HTERT RPE-1 (cell line): ENCODE measurements around the gene CCSER2.
"Not testable (repeated sequence)": the region's sequence is repeated elsewhere in the genome, so short reads cannot be mapped to it uniquely, and the experiment has no call there.

Source experiments
- in situ Hi-C: fragments of 300-500 bp; cut with MboI; formaldehyde crosslinking; loops from 4 replicates; pipeline ENCODE4 v1.14.3; 2020; ENCODE audit warnings: low sequenced_read_pairs

CCSER2 gene

DNA sequence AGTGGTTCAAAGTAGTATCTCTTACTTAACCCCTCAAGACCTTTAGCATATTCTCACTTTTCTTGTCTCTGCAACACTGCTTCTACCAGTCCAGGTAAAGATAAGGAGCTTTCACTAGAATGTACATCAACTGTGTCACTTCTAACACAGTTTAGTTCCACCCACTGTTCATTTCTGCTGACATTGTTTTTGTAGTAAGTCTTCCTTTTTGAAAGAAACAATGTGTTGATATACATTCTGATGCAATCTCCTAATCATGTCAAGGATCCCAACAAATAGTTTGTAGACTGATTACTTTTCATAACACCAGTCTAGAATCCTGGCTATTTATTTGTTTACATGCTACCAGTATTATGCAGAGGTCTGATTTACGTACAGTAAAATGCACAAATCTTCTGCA lies 47.5 kb downstream of the CCSER2 start:
- in situ Hi-C loops, result no loop called here

GRCh38 chr10:84388148-84388547 lies 59.8 kb downstream of the CCSER2 start:
- in situ Hi-C loops, result no loop called here

GRCh38 chr10:84390364-84390763 lies 62.0 kb downstream of the CCSER2 start:
- in situ Hi-C loops, result no loop called here

DNA sequence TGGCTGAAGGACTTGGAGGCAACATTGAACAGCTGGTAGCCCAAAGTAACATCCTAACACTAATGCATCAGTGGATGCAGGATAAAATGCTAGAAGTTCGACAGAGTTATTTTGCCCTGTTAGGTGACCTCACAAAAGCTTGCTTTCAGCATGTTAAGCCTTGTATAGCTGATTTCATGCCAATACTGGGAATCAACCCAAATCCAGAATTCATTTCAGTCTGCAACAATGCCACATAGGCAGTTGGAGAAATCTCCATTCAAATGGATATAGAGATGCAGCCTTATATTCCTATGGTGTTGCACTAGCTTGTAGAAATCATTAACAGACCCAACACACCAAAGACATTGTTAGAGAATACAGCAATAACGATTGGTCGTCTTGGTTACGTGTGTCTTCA lies 62.9 kb downstream of the CCSER2 start:
- in situ Hi-C loops, result no loop called here

GRCh38 chr10:84392181-84392580 lies 63.8 kb downstream of the CCSER2 start:
- in situ Hi-C loops, result no loop called here

- in situ Hi-C loops, result no loop called here
Measured at GRCh38 chr10:84395581-84395980, 67.2 kb downstream of the CCSER2 start.

GRCh38 chr10:84397735-84398144 lies 69.4 kb downstream of the CCSER2 start:
- in situ Hi-C loops, result no loop called here

DNA sequence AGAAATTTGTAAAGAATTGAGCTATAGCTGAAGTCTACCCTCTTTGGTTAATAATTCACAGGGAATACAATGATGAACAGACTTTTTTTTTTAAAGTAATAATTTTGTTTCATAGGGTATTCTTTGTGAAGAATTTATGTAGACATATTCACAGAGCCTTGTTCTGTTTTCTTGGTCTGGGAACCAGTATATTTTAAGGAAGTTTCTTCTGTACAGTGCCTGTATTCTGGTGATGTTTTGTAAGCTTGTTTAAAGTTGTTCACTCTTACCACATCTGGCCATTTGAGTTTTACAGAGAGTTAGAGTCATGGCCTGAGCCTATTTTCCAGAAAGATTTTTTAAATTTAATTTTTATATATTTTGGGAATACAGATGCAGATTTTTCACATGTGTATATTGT lies 70.3 kb downstream of the CCSER2 start:
- in situ Hi-C loops, result no loop called here

- in situ Hi-C loops, result no loop called here
Measured at GRCh38 chr10:84401854-84402611, 73.6 kb downstream of the CCSER2 start.

- in situ Hi-C loops, result no loop called here
Measured at GRCh38 chr10:84404783-84405182, 76.4 kb downstream of the CCSER2 start.

- in situ Hi-C loops, result no loop called here
Measured at GRCh38 chr10:84405662-84406061, 77.3 kb downstream of the CCSER2 start.

DNA sequence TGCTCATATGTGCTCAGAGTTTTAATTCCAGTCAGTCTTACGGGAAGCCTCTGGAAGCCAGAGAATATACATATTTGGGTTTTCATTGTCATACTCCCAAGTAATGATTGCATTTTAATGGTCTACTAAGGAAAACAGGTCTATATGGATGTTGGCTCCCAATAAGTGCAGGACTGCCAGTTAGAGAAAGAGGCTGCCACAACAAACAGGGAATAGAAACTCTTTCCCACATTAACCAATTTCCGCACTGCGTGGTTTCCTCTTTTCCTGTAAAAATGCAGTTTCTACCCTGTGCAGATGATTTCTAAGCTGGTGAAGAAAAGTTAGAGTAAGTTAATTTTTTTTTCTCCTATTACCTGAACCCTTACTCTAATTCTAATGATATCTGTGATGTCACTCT lies 78.2 kb downstream of the CCSER2 start:
- in situ Hi-C loops, result no loop called here

GRCh38 chr10:84407388-84408049 lies 79.1 kb downstream of the CCSER2 start:
- in situ Hi-C loops, result no loop called here

DNA sequence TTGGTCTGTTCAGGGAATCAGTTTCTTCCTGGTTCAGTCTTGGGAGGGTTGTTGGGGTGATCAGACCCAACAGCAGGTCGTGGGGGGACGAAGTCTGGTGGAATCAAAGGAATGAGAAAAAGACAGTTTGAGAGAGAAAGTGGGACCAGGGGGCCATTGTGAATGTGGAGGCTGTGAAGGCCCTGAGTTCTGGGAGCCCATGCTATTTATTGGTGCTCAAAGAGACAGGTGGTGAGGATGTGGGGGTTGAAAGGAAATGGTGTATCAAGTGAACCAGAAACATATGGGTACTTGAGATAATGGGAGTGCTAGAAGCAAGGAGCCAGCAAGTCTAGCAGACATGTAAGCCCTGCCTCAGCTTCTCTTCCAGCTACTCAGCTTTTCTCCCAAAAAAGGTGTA lies 84.1 kb downstream of the CCSER2 start:
- in situ Hi-C loops, result no loop called here

GRCh38 chr10:84414110-84414509 lies 85.7 kb downstream of the CCSER2 start:
- in situ Hi-C loops, result not testable (repeated sequence)

DNA sequence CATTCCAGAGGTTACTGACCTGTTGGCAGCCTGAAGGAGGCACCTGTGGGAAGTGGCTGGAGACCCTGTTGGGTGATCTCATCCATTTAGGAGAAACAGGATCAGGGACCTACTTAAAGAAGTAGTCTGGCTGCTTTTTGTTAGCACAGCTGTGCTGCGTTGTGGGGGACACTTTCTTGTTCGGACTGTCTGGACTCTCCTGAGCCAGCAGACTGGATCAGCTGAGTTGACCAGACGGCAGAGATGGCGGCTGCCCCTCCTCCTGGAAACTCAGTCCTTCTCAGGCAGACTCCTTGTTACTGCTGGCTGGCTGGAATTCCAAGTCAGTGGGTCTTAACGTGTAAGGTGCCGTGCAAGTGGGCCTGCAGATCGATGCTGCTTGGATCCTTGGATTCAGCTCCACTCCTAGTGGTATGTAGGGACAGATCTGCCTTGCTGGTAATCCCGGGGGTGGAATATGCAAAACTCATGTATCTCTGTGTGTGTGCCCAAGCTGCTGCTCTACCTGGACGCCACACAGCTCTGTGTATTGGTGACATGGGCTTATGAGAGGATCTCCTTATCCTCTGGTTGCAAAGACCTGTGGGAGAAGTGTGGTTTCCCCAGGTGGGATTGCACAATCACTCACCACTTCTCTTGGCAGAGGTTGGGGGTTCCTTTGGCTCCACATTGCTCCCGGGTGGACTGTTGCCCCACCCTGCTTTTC lies 87.3 kb downstream of the CCSER2 start:
- in situ Hi-C loops, result no loop called here

- in situ Hi-C loops, result no loop called here
Measured at GRCh38 chr10:84416245-84416555, 87.8 kb downstream of the CCSER2 start.

DNA sequence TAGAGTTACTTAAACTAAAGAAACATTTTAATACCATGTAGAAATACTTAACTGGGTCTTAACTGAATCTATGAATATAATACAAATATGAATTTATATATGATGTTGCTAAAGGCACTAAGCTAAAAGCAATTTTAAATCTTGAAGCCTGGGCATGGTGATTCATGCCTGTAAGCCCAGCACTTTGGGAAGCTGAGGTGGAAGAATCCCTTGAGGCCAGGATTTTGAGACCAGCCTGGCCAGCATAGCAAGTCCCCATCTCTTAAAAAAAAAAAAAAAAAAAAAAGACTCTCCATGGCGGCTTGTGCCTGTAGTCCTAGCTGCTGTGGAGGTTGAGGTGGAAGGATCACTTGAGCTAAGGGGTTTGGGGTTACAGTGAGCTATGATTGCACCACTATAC lies 95.3 kb downstream of the CCSER2 start:
- in situ Hi-C loops, result no loop called here

GRCh38 chr10:84424731-84425167 lies 96.4 kb downstream of the CCSER2 start:
- in situ Hi-C loops, result no loop called here

DNA sequence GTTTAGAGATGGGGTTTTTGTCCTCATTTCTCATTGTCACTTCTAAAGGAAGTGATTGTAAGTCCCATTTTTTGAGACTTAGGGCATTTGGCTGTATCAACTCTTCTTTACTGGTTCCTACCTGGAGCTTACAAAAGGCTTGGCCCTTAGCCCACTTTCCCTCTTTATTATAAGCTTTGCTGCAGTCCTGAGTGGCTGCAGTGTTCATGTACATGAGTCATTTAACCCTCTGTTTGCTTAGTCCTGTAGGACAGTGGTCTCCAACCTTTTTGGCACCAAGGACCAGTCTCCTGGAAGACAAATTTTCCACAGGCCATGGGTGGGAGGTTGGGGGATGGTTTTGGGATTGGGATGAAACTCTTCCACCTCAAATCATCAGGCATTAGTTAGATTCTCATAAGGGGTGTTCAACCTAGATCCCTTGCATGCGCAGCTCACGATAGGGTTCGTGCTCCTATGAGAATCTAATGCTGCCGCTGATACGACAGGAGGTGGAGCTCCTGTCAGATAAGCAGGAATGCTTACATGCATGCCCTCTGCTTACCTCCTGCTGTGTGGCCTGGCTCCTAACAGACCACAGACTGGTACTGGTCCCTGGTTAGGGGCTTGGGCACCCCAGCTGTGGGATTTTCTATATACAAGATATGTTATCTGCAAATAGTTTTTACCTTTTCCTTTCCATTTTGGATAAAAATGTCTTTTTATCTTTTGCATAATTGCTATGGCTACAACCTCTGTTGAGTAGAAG lies 99.7 kb downstream of the CCSER2 start:
- in situ Hi-C loops, result no loop called here

GRCh38 chr10:84428711-84429110 lies 100.3 kb downstream of the CCSER2 start:
- in situ Hi-C loops, result no loop called here
